Measurements from ENCODE around the gene DIP2C.
"Not testable (repeated sequence)": the region's sequence is repeated elsewhere in the genome, so short reads cannot be mapped to it uniquely, and the experiment has no call there.

DIP2C gene

GRCh38 chr10:361203-362081, 328.0 kb downstream of the DIP2C start:
- DNase-seq = no peak

GRCh38 chr10:360653-361052, 328.8 kb downstream of the DIP2C start:
- DNase-seq = no peak

GRCh38 chr10:359762-360161, 329.7 kb downstream of the DIP2C start:
- DNase-seq = no peak

- no peak for DNase-seq
Observed at GRCh38 chr10:359093-359492, 330.4 kb downstream of the DIP2C start.

GRCh38 chr10:357201-357950, 332.1 kb downstream of the DIP2C start:
- DNase-seq = no peak

- DNase-seq = no peak
Observed at GRCh38 chr10:356452-356851, 333.0 kb downstream of the DIP2C start.

GRCh38 chr10:354901-355617, 334.4 kb downstream of the DIP2C start:
- DNase-seq = no peak

GRCh38 chr10:352476-353235, 336.8 kb downstream of the DIP2C start:
- DNase-seq = no peak

GRCh38 chr10:351770-352334, 337.6 kb downstream of the DIP2C start:
- no peak for DNase-seq

GRCh38 chr10:350981-351501, 338.4 kb downstream of the DIP2C start:
- DNase-seq = no peak

- no peak for DNase-seq
Observed at GRCh38 chr10:349081-349480, 340.4 kb downstream of the DIP2C start.

GRCh38 chr10:348456-348855, 341.0 kb downstream of the DIP2C start:
- no peak for DNase-seq

- not testable (repeated sequence) for DNase-seq
Observed at GRCh38 chr10:347774-348173, 341.7 kb downstream of the DIP2C start.

- not testable (repeated sequence) for DNase-seq
Observed at GRCh38 chr10:347190-347589, 342.3 kb downstream of the DIP2C start.

GRCh38 chr10:344582-345200, 344.8 kb downstream of the DIP2C start:
- no peak for DNase-seq

GRCh38 chr10:343231-344220, 345.9 kb downstream of the DIP2C start:
- DNase-seq = no peak

GRCh38 chr10:341081-341740, 348.3 kb downstream of the DIP2C start:
- no peak for DNase-seq

GRCh38 chr10:340646-341045, 348.8 kb downstream of the DIP2C start:
- DNase-seq = no peak

GRCh38 chr10:339038-339391, 350.5 kb downstream of the DIP2C start:
- no peak for DNase-seq

Measured in NCI-H1105 (cell line).